ENCODE results near the gene CARS2.
"Not testable (repeated sequence)": the region's sequence is repeated elsewhere in the genome, so short reads cannot be mapped to it uniquely, and the experiment has no call there.

The CARS2 gene

DNA sequence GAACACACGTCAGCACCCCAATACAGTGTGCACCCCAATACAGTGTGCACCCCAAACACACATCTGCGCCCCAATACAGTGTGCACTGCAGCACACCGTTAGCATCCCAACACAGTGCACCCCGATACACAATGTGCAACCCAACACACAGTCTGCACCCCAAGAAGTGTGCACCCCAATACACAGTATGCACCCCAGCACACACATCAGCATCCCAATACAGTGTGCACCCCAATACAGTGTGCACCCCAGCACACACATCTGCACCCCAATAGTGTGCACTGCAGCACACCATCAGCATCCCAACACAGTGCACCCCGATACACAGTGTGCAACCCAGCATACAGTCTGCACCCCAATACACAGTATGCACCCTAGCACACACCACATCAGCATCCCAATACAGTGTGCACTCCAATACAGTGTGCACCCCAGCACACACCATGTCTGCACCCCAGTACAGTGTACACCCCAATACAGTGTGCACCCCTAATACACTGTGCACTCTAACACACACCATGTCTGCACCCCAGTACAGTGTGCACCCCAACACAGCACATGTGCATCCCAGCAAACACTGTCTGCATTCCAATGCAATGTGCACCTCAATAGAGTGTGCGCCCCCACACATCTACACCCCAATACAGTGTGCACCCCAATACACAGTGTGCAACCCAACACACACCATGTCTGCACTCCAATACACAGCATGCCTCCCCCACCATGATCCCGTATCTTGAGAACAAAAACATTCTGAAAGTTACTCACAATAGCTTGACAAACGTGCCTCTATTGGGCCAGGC lies 855 bp upstream of the CARS2 start:
- Histone ChIP-seq H3K36me3 (ENCODE audit: control insufficient read depth in 2 of 2, insufficient read depth in 2 of 2, low read length in 2 of 2) (peaks cover 3 to 6% of the 10 kb centered on the region in 2 donors), H3K27ac (ENCODE audit: low read depth in 2 of 2, low read length in 2 of 2) (peak overlapping the region; percentile 67 to 83), H3K4me3 (ENCODE audit: low read length in 2 of 2) (peak overlapping the region; percentile 82 to 86), H3K4me1 (ENCODE audit: control insufficient read depth in 2 of 2, insufficient read depth in 2 of 2, low read length in 2 of 2) (peaks cover 17 to 18% of the 10 kb centered on the region in 2 donors), H3K27me3 (ENCODE audit: control insufficient read depth in 2 of 2, insufficient read depth in 2 of 2, low read length in 2 of 2) (no peaks in the 10 kb centered on the region), H3K9me3 (ENCODE audit: control insufficient read depth in 2 of 2, low read length in 2 of 2) (no peaks in the 10 kb centered on the region), H3K9ac (ENCODE audit: low read depth in 1 of 2, low read length in 2 of 2) (peak overlapping the region; percentile 60 to 83)

DNA sequence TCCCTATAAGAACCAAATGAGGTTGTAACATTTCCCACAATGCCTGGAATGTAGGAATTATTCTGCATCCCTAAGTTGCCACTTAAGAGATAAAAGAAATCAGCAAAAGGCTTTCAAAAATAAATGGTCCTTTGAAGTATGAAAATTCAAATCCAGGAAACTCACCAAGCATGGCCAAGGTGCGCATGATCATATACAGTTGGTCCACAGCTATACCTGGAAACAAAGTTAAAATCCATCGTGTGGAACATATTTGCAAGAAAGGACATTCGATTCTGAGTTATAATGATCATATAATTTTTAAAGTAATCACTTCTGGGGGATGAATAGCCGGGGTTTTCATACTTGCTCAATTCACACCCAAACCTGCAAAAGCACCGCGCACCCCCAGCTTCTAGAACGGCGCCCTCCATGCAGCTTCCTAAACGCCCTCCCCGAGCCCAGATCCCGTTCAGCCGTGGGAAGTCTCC lies 525 bp downstream of the CARS2 start:
- Histone ChIP-seq H3K9ac (ENCODE audit: low read depth in 1 of 2, low read length in 2 of 2) (peak overlapping the region; percentile 67 to 83), H3K27ac (ENCODE audit: low read depth in 2 of 2, low read length in 2 of 2) (peak overlapping the region; percentile 68 to 83), H3K36me3 (ENCODE audit: control insufficient read depth in 2 of 2, insufficient read depth in 2 of 2, low read length in 2 of 2) (peaks cover 13 to 17% of the 10 kb centered on the region in 2 donors), H3K27me3 (ENCODE audit: control insufficient read depth in 2 of 2, insufficient read depth in 2 of 2, low read length in 2 of 2) (no peaks in the 10 kb centered on the region), H3K4me3 (ENCODE audit: low read length in 2 of 2) (peak overlapping the region; percentile 82 to 86), H3K4me1 (ENCODE audit: control insufficient read depth in 2 of 2, insufficient read depth in 2 of 2, low read length in 2 of 2) (peaks cover 11 to 12% of the 10 kb centered on the region in 2 donors), H3K9me3 (ENCODE audit: control insufficient read depth in 2 of 2, low read length in 2 of 2) (no peaks in the 10 kb centered on the region)

DNA sequence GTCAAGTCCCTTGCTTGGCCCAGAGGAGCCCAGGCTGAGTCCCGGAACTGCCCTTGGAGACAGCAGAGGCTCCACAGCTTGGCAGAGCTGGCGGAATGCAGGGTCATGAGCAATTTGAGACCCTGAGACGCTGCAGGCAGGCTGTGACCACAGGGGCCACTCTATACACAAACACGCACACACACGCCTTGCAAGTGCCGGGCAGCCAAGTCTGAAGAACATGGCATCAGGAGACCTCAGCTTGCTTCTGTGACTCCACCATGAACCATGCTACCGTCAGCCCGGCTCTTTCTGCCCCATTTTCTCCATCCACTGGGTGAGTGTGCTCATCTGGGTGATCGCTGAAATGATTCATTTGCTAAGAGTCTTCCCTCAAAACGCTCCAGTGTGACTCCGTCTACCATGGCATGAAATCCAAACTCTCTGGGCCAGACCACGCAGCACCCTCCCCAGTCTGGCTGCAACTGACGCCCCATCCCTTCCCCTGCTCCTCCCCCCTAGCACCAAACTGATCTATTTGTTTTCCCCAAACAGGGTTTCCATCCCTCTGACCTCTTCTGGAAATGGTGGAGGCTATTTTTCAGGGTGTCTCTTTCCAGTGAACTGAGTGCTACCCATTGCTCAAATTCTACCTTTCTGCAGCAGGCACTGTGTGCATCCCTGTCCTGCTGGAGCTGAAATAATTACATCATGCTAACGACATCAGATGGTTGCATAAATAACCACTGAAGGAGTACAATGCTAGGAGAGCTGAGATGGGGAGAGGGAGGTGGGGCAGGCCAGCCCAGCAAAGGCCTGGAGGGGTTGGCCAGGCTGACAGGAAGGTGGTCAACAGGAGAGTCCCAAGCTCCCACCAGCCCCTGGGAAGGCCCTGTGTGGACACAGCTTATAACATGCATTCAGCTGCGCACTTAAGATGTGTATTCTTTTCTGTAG lies 3.1 kb downstream of the CARS2 start:
- H3K9ac ChIP-seq (ENCODE audit: low read depth in 1 of 2, low read length in 2 of 2): no peak overlapping the region
- peaks cover 30 to 32% of the 10 kb centered on the region in 2 donors for H3K36me3 ChIP-seq (ENCODE audit: control insufficient read depth in 2 of 2, insufficient read depth in 2 of 2, low read length in 2 of 2)
- H3K27me3 ChIP-seq (ENCODE audit: control insufficient read depth in 2 of 2, insufficient read depth in 2 of 2, low read length in 2 of 2): no peaks in the 10 kb centered on the region
- H3K4me1 ChIP-seq (ENCODE audit: control insufficient read depth in 2 of 2, insufficient read depth in 2 of 2, low read length in 2 of 2): peaks cover 11 to 12% of the 10 kb centered on the region in 2 donors
- no peak overlapping the region for H3K4me3 ChIP-seq (ENCODE audit: low read length in 2 of 2)
- H3K27ac ChIP-seq (ENCODE audit: low read depth in 2 of 2, low read length in 2 of 2): no peak overlapping the region
- no peaks in the 10 kb centered on the region for H3K9me3 ChIP-seq (ENCODE audit: control insufficient read depth in 2 of 2, low read length in 2 of 2)

DNA sequence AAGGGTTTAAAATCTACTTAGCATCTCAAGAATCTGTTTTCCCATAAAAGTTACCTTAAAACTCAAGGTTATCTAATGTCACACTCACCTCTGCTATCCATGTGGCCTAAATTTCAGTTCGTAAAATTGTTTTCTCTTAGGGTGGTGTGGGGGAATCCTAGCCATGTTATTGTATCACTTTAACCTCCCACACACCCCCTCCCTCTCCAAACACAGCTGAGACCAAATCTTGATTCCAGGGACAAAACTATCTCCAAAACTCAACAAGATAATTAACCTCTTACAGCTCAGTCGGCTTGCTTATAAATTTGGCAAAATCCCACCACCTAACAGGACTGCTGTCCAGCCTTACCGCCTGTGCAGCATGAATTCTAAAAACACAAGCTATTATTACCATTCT lies 3.8 kb downstream of the CARS2 start:
- Histone ChIP-seq H3K27ac (ENCODE audit: low read depth in 2 of 2, low read length in 2 of 2) (no peak overlapping the region), H3K9ac (ENCODE audit: low read depth in 1 of 2, low read length in 2 of 2) (no peak overlapping the region), H3K4me3 (ENCODE audit: low read length in 2 of 2) (no peak overlapping the region), H3K9me3 (ENCODE audit: control insufficient read depth in 2 of 2, low read length in 2 of 2) (no peaks in the 10 kb centered on the region), H3K4me1 (ENCODE audit: control insufficient read depth in 2 of 2, insufficient read depth in 2 of 2, low read length in 2 of 2) (peaks cover 11 to 12% of the 10 kb centered on the region in 2 donors), H3K36me3 (ENCODE audit: control insufficient read depth in 2 of 2, insufficient read depth in 2 of 2, low read length in 2 of 2) (peaks cover 32 to 37% of the 10 kb centered on the region in 2 donors), H3K27me3 (ENCODE audit: control insufficient read depth in 2 of 2, insufficient read depth in 2 of 2, low read length in 2 of 2) (no peaks in the 10 kb centered on the region)

DNA sequence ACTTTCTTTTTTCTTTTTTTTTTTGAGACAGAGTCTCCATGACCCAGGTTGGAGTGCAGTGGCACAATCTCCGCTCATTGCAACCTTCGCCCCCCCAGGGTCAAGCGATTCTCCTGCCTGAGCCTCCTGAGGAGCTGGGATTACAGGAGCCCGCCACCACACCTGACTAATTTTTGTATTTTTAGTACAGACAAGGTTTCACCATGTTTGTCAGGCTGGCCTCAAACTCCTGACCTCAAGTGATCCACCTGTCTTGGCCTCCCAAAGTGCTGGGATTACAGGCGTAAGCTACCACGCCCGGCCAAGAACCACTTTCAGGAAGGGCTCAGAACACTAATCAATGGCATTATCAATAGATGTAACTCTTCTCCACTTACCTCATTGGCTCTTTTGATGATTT lies 4.9 kb downstream of the CARS2 start:
- H3K9ac ChIP-seq (ENCODE audit: low read depth in 1 of 2, low read length in 2 of 2); H3K9me3 ChIP-seq (ENCODE audit: control insufficient read depth in 2 of 2, low read length in 2 of 2); H3K27ac ChIP-seq (ENCODE audit: low read depth in 2 of 2, low read length in 2 of 2); H3K4me1 ChIP-seq (ENCODE audit: control insufficient read depth in 2 of 2, insufficient read depth in 2 of 2, low read length in 2 of 2); H3K27me3 ChIP-seq (ENCODE audit: control insufficient read depth in 2 of 2, insufficient read depth in 2 of 2, low read length in 2 of 2); H3K4me3 ChIP-seq (ENCODE audit: low read length in 2 of 2): not testable (repeated sequence)
- peaks cover 32 to 42% of the 10 kb centered on the region in 2 donors for H3K36me3 ChIP-seq (ENCODE audit: control insufficient read depth in 2 of 2, insufficient read depth in 2 of 2, low read length in 2 of 2)

DNA sequence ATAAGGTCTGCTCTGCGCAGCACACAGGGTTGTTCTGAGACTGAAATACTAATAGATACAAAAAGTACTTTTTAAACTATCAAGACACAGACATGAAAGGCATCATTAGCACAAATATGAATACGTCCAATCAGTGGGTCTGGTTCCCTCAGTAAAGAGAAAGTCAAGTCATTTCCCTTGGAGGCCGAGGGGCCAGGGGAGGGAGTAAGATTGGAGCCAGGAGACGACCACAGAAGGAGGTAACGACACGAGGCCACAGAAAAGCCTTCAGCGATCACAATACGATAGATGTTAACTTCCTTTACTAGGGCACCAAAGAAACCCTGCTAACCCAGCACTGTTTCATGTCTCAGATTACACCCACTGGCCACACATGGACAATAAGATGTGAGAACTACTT lies 5.3 kb downstream of the CARS2 start:
- peaks cover 5 to 7% of the 10 kb centered on the region in 2 donors for H3K4me1 ChIP-seq (ENCODE audit: control insufficient read depth in 2 of 2, insufficient read depth in 2 of 2, low read length in 2 of 2)

DNA sequence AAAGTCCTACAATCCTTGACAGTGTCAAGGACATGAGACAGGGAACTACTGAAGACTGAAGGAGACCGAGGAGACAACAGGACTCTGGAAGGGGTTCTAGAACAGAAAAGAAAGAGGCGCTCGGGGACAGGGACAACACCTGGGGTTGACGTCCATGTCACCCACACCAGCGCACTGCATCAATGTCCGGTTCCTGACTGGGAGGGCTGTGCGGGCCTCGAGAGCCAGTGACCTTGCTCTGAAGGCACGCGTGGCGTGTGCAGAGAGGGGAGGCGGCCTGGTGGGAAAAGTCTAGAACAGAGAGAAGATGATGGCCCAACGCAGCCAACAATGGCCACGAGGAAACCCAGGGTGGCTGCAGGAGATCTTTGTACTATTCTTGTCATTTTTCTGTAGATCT lies 5.7 kb downstream of the CARS2 start:
- Histone ChIP-seq H3K27me3 (ENCODE audit: control insufficient read depth in 2 of 2, insufficient read depth in 2 of 2, low read length in 2 of 2) (no peaks in the 10 kb centered on the region), H3K27ac (ENCODE audit: low read depth in 2 of 2, low read length in 2 of 2) (no peak overlapping the region), H3K4me1 (ENCODE audit: control insufficient read depth in 2 of 2, insufficient read depth in 2 of 2, low read length in 2 of 2) (peaks cover 4 to 5% of the 10 kb centered on the region in 2 donors), H3K4me3 (ENCODE audit: low read length in 2 of 2) (no peak overlapping the region), H3K36me3 (ENCODE audit: control insufficient read depth in 2 of 2, insufficient read depth in 2 of 2, low read length in 2 of 2) (peaks cover 32 to 44% of the 10 kb centered on the region in 2 donors), H3K9ac (ENCODE audit: low read depth in 1 of 2, low read length in 2 of 2) (no peak overlapping the region), H3K9me3 (ENCODE audit: control insufficient read depth in 2 of 2, low read length in 2 of 2) (no peaks in the 10 kb centered on the region)

More for the DNA sequence above, 5.3 kb downstream of the CARS2 start:
- Histone ChIP-seq H3K36me3 (ENCODE audit: control insufficient read depth in 2 of 2, insufficient read depth in 2 of 2, low read length in 2 of 2) (peaks cover 32 to 44% of the 10 kb centered on the region in 2 donors), H3K27ac (ENCODE audit: low read depth in 2 of 2, low read length in 2 of 2) (no peak overlapping the region), H3K9me3 (ENCODE audit: control insufficient read depth in 2 of 2, low read length in 2 of 2) (no peaks in the 10 kb centered on the region), H3K4me3 (ENCODE audit: low read length in 2 of 2) (no peak overlapping the region), H3K9ac (ENCODE audit: low read depth in 1 of 2, low read length in 2 of 2) (no peak overlapping the region), H3K27me3 (ENCODE audit: control insufficient read depth in 2 of 2, insufficient read depth in 2 of 2, low read length in 2 of 2) (no peaks in the 10 kb centered on the region)

DNA sequence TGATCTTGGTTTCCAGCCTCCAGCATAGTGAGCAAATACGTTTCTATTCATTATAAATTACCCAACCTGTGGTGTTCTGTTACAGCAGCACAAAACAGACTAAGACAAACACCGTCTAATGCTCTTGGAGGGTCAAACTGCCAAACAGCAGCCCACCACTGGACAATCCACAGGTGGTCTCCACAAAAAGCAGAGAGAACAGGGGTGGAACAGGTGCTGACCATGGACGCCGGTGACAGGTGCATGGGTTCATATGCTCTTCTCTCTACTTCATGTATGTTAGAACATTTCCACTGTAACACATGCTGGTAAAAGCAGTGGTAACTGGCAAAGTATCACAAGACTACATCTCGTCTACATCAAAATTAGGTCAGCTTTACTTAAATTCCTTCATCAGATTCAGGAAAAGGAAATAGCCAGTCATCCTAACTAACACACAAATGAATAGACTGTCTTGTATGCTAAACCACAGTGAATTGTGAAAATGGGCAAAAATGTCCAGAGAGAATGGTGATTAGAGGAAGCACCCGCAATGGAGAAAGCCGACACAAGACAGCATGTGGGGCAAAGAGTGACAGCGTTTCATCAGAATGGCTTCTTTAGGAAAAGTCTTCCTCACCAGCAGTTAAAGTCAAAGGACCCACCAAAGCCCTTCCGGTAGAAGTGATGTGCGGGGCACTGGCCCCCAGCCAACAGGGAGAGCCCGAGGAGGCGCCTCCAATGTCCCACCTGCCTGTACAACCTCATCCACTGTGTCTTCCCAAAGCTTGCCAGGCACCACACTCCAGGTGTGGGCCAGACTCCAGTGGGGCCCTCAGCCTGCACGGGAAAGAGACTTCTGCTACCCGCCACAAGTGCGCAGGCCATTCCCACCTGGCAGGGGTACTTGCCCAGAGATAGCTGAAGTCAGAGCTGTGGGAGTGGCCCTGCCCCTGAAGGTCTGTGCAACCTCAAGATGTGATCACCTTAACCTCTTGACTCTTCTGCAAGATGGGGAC lies 6.5 kb downstream of the CARS2 start:
- no peaks in the 10 kb centered on the region for H3K9me3 ChIP-seq (ENCODE audit: control insufficient read depth in 2 of 2, low read length in 2 of 2)
- no peaks in the 10 kb centered on the region for H3K4me1 ChIP-seq (ENCODE audit: control insufficient read depth in 2 of 2, insufficient read depth in 2 of 2, low read length in 2 of 2)
- H3K4me3 ChIP-seq (ENCODE audit: low read length in 2 of 2): no peak overlapping the region
- H3K27me3 ChIP-seq (ENCODE audit: control insufficient read depth in 2 of 2, insufficient read depth in 2 of 2, low read length in 2 of 2): no peaks in the 10 kb centered on the region
- H3K9ac ChIP-seq (ENCODE audit: low read depth in 1 of 2, low read length in 2 of 2): no peak overlapping the region
- H3K27ac ChIP-seq (ENCODE audit: low read depth in 2 of 2, low read length in 2 of 2): no peak overlapping the region
- H3K36me3 ChIP-seq (ENCODE audit: control insufficient read depth in 2 of 2, insufficient read depth in 2 of 2, low read length in 2 of 2): peaks cover 32 to 44% of the 10 kb centered on the region in 2 donors

DNA sequence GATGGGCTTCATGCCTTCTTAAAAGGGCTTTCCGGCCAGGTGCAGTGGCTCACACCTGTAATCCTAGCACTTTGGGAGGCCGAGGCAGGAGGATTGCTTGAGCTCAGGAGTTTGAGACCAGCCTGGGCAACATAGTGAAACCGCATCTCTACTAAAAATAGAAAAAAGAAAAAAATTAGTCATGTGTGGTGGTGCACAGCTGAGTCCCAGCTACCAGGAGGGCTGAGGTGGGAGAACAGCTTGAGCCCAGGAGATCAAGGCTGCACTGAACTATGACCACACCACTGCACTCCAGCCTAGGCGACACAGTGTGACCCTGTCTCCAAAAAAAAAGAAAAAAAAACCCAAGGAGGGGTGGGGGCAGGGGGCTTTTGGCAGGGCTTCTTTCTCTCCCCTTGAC lies 7.2 kb downstream of the CARS2 start:
- H3K27ac ChIP-seq (ENCODE audit: low read depth in 2 of 2, low read length in 2 of 2): no peak overlapping the region
- H3K27me3 ChIP-seq (ENCODE audit: control insufficient read depth in 2 of 2, insufficient read depth in 2 of 2, low read length in 2 of 2): no peaks in the 10 kb centered on the region
- H3K9me3 ChIP-seq (ENCODE audit: control insufficient read depth in 2 of 2, low read length in 2 of 2): no peaks in the 10 kb centered on the region
- H3K9ac ChIP-seq (ENCODE audit: low read depth in 1 of 2, low read length in 2 of 2): no peak overlapping the region
- peaks cover 31 to 44% of the 10 kb centered on the region in 2 donors for H3K36me3 ChIP-seq (ENCODE audit: control insufficient read depth in 2 of 2, insufficient read depth in 2 of 2, low read length in 2 of 2)
- no peak overlapping the region for H3K4me3 ChIP-seq (ENCODE audit: low read length in 2 of 2)
- H3K4me1 ChIP-seq (ENCODE audit: control insufficient read depth in 2 of 2, insufficient read depth in 2 of 2, low read length in 2 of 2): no peaks in the 10 kb centered on the region
